Memory B cell (primary cell): Measurements from ENCODE around the gene NR6A1.
A peak's percentile ranks its signal among the peaks of the same experiment; 100 is the strongest.

ENCODE experiments used
- ATAC-seq: fragments of 150-1000 bp; cut with Tn5 transposase; 2 replicates; pipeline ENCODE4 v1.10.0; 2021; ENCODE audit warnings: low read depth, mild to moderate bottlenecking, moderate library complexity
- DNase-seq, 2 donors: peaks; one replicate each; pipeline ENCODE4 v3.0.0; 2022; ENCODE audit warnings: low spot score in 2 of 2
- H3K27ac Mint-ChIP-seq: one replicate; pipeline ENCODE4 v1.8.0; 2022; ENCODE audit warnings: mild to moderate bottlenecking, moderate library complexity, mixed read lengths
- H3K27me3 Mint-ChIP-seq: one replicate; pipeline ENCODE4 v1.8.0; 2022; ENCODE audit warnings: mixed read lengths
- H3K36me3 Mint-ChIP-seq: one replicate; pipeline ENCODE4 v1.8.0; 2022; ENCODE audit warnings: mild to moderate bottlenecking, mixed read lengths
- H3K4me1 Mint-ChIP-seq: one replicate; pipeline ENCODE4 v1.8.0; 2022; ENCODE audit warnings: mixed read lengths
- H3K4me3 Mint-ChIP-seq: one replicate; pipeline ENCODE4 v1.8.0; 2022; ENCODE audit warnings: mild to moderate bottlenecking, moderate library complexity, mixed read lengths
- H3K9me3 Mint-ChIP-seq: one replicate; pipeline ENCODE4 v1.8.0; 2022; ENCODE audit warnings: mixed read lengths

The NR6A1 gene

DNA sequence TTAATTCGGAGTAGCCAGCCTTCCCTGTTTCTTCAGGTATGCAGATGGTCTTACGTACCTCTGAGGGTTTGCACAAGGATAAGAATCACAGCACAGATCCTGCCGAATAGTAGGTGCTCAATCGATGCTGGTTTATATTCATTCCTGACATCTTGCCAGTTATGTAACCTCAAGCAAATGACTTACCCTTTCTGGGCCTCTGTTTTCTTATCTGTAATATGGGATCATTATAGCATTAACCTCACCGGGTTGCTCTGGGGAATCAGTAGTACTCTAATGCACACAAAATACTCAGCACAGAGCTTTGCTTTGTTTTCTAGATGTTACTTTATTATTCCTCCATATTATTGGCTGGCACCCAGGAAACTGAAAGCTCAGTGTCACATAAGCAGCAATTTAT lies 256.2 kb downstream of the NR6A1 start:
- Mint-ChIP-seq H3K4me1 (peaks cover 4% of the 10 kb centered on the region), H3K36me3 (no peaks in the 10 kb centered on the region), H3K27ac (no peak overlapping the region), H3K4me3 (no peak overlapping the region), H3K27me3 (peaks cover 13% of the 10 kb centered on the region), H3K9me3 (no peaks in the 10 kb centered on the region)
- DNase-seq = no peak
- no peak for ATAC-seq

DNA sequence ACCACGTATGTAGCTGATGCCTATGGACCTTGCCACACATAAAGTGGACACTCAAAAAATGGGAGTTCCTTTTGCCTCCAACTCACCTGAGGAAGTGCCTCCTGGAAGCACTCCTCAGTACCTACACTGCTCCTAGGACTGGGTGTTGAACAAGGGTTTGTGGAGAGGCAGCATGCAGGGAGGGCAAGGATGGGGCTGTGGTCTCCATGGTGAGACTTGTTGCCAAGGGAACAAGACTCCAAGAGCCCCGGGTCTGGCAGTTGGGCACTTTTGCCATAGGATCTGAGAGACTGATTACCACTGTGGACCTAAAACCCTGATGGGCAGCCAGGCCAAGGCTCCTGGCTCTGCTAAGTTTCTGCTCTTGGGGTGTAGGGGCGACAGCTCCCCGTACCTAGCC lies 257.0 kb downstream of the NR6A1 start:
- Mint-ChIP-seq H3K9me3 (no peaks in the 10 kb centered on the region), H3K4me1 (peaks cover 4% of the 10 kb centered on the region), H3K4me3 (no peak overlapping the region), H3K36me3 (no peaks in the 10 kb centered on the region), H3K27ac (no peak overlapping the region), H3K27me3 (peaks cover 13% of the 10 kb centered on the region)
- no peak for DNase-seq
- no peak for ATAC-seq

DNA sequence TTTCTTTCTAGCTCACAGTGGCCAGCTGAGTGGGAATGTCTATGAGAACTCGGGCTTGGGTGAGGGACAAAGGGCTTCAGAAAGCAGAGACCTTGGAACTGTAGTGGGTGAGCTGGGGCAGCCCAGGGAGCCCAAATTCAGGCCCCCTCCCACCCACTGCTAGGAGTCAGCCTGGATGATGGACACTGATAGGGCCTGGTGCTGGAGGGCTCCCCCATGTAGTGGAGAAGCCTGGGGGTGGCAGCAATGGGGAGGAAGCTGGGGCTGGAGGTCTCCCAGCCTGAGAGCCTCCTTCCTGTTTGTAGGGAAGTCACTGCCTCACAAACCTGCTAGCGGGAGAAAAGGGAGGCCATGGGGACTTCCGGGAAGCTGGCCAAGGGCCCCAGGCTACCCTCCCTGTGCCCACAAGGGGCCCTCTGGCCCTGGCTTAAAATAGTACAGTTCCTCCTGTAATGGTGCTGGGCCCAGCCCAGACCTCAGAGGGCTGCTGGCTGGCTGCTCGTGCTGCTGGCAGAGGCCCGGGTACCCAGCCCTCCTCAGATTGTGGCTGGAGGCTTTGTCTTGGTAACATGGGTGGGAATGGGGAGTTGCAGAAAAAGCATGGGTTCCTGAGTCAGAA lies 257.6 kb downstream of the NR6A1 start:
- peaks cover 4% of the 10 kb centered on the region for H3K4me1 Mint-ChIP-seq
- DNase-seq (no peak), ATAC-seq (no peak)
- H3K27ac Mint-ChIP-seq = no peak overlapping the region
- H3K9me3 Mint-ChIP-seq = no peaks in the 10 kb centered on the region
- no peaks in the 10 kb centered on the region for H3K36me3 Mint-ChIP-seq
- peaks cover 13% of the 10 kb centered on the region for H3K27me3 Mint-ChIP-seq
- no peak overlapping the region for H3K4me3 Mint-ChIP-seq

DNA sequence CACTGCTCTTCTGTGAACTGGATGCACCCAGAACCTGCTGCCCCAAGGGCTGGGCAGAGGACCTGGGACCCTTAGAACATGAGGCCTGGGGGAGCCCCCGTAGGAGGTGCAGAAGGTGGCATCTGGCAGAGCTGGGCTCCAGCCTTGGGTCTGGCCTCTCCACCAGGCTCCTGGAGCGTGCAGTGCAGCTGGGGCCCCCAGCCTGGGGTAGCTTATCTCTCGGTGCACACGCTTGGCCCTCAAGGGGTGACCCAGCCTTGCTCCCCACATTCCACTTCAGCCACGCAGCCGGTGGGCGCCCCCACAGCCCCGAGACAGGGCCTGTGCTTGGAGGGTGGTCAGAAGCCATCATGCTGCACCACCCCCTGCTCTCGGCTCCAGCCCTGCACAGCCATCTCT lies 258.3 kb downstream of the NR6A1 start:
- Mint-ChIP-seq H3K36me3 (no peaks in the 10 kb centered on the region), H3K9me3 (no peaks in the 10 kb centered on the region), H3K4me3 (no peak overlapping the region), H3K27me3 (peaks cover 13% of the 10 kb centered on the region), H3K27ac (no peak overlapping the region), H3K4me1 (peaks cover 4% of the 10 kb centered on the region)
- DNase-seq (no peak), ATAC-seq (no peak)

DNA sequence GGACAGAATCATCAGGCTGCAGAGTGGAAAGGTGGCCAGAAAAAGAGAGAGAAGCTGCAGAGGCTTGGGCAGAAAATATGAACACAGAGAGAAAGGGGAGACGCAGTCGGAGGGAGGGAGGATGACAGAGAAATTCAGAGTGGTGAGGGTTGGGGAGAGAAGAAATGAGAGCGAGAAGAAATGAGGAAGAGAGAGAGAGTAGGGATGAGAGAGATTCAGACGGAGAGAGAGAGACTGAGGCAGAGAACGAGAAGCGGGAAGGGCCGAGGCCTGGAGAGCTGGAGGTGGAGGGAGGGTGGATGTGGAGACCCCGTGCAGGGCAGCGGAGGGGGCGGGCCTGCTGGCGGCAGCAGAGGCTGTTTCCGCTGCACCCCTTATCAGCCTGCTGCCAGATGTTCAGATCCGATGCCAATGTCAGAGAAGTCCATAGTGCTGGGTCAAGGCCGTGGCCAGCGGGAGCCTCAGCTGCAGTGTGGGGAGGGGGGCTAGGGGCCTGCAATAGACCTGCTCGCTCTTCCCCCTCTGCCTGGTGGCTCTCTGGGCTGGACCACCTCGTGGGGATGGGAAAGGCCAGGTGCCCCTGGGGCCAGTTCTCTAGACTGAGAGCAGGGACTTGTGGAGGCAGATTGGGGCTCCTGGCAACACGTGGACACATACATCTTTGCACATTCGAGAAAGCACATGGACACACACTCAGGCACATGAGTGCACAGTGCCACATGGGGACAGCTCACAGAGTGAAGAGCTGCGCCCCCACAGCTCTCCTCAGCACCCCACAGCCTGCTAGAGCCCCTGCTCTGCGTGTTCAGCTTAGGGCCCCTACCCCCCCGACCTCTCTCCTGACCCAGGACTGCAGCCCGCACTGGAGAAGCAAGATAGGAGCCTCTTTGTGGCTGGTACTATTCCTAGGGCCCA lies 259.0 kb downstream of the NR6A1 start:
- H3K36me3 Mint-ChIP-seq = no peaks in the 10 kb centered on the region
- peaks cover 4% of the 10 kb centered on the region for H3K4me1 Mint-ChIP-seq
- ATAC-seq = no peak
- H3K9me3 Mint-ChIP-seq = no peaks in the 10 kb centered on the region
- no peak overlapping the region for H3K4me3 Mint-ChIP-seq
- peaks cover 13% of the 10 kb centered on the region for H3K27me3 Mint-ChIP-seq
- H3K27ac Mint-ChIP-seq = no peak overlapping the region
- DNase-seq = no peak

DNA sequence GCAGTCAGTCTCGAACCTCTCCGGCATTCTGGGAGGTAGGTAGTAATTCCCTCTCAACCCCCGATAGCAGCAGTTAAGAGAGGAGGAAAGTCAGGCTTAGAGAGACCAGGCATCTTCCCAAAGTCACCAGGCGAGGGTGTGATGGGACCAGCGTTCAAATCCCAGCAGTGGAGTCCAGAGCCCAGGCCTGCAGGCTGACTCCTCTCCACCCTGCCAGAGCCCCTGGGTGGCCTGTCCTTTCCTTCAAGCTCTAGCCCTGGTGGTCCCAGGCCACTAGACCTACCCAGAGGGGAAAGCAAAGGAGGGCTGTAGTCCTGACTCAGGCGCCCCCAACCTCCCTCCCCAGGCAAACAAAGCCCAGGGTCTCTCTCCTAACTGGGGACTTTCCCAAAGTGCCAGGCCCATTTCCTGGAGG lies 259.7 kb downstream of the NR6A1 start:
- Mint-ChIP-seq H3K27ac (no peak overlapping the region), H3K27me3 (peaks cover 17% of the 10 kb centered on the region), H3K9me3 (no peaks in the 10 kb centered on the region), H3K4me1 (peaks cover 4% of the 10 kb centered on the region), H3K4me3 (no peak overlapping the region), H3K36me3 (no peaks in the 10 kb centered on the region)
- DNase-seq (no peak), ATAC-seq (no peak)

DNA sequence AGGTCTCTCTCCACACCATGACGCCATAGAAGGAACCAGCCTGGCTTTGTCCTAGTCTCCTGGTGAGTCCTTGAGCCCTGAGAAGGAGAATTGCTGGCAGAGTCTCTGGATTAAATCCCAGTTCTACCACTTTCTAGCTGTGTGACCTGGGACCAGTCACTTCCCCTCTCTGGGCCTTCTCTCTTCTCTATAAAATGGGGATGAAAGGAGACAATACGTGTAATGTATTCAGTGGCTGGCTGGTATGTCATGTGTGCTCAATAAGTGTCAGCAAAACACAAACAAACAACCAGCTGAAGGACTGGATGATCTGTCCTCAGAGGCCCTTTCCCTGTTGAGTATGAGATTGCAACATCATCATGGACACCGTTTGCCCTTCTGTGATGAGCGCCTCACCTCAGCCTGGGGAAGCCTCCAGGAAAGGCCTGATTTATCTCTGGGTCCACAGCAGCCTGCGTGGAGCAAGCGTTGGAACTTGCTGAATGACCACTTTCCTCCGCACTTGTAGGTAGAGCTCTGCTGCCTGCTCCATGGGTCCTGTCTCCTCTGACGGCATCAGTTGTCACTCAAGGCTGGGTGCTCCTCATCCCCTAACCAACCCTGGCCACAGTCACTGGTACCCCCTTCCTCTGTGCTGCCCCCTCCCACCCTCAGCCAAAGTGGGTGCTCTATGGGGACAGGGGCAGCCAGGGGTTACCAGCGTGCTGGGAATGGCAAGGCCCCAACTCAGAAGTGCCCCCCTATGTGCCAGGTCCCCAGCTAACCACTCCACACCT lies 260.3 kb downstream of the NR6A1 start:
- DNase-seq = no peak
- Mint-ChIP-seq H3K27me3 (peaks cover 17% of the 10 kb centered on the region), H3K36me3 (no peaks in the 10 kb centered on the region), H3K4me1 (peaks cover 4% of the 10 kb centered on the region), H3K4me3 (no peak overlapping the region), H3K27ac (no peak overlapping the region), H3K9me3 (no peaks in the 10 kb centered on the region)
- ATAC-seq = no peak

DNA sequence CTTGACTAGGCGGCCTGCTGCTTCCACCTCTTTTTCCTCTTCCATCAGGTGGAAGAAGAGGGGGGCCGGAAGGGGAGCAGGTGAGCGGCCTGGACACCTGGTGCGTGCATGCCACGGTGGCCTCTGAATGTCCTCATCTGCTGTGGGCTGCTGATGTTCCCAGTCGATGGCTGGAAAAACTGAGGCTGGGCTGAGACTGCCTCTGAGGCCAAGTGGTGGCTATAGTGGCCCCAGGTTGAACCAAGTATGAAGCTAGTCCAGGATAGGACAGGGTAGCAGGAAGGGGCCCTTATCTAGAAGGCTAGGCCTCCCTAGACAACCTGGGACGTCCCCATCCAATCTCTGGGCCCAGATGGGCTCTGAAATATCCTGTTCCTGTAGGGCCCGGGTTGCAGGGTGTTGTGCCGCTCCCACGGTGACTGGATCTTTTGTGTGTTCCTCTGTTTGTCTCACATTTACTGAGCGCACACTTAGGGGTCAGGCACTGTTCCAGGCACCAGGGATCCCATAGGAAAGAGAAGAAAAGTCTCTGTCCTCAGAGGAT lies 263.2 kb downstream of the NR6A1 start:
- peaks cover 4% of the 10 kb centered on the region for H3K36me3 Mint-ChIP-seq
- DNase-seq = no peak
- no peak overlapping the region for H3K4me3 Mint-ChIP-seq
- H3K4me1 Mint-ChIP-seq = peaks cover 8% of the 10 kb centered on the region
- ATAC-seq = no peak
- H3K27ac Mint-ChIP-seq = no peak overlapping the region
- peaks cover 25% of the 10 kb centered on the region for H3K27me3 Mint-ChIP-seq
- no peaks in the 10 kb centered on the region for H3K9me3 Mint-ChIP-seq

DNA sequence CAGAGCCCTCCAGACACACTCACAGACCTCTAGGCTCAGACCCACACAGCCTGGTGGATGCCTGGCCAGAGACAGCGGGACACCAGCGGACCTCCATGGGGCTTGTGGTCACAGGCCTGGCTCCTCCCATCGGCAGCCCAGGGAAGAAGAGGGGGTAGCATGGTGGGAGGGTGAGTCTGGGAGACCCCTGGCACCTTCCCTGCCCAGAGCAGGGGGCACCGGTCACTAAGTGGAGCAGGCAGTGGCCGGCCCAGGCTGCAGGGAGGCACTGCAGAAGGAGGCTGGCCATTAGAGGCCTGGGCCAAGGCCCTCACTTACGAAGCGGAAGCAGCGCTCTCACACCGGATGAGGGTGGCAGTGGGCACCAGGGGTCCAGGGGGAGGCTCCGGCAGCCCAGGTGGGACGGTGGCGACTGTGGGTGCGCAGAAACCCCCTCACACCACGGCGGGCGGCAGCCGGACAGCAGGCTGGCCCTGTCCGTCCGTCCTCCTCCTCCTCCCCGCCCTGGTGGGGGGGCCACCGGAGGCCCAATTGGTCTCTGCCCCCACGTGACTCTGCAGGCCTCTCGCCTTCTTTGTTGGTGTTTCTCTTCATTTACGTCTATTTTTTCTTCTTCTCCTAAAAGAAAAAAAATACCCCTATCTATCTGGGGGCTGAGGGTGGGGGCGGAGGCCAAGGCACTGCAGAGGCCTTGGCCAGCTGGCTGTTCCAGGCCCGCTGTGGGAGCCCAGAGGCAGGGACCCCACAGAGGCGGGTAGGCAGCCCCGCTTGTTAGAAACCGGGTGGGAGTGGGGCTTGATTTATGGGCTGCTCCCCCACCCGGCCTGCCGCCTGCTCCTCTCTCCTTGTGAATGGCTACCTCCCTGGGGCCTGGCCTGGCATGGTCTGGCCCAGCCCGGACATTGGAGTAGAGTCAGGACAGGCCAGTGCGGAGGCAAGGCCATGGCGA lies 263.9 kb downstream of the NR6A1 start, which contains the start of gene NR5A1:
Gene NR5A1 (minus strand): TSS at position 469 of the 949 bp plus-strand sequence. CDS start 4,004 bp downstream, outside the sequence.
- no peak for DNase-seq
- ATAC-seq = no peak
- Mint-ChIP-seq H3K27ac (no peak within 1 kb of the TSS), H3K4me3 (no peak within 1 kb of the TSS), H3K36me3 (peaks cover 4% of the 10 kb centered on the region), H3K4me1 (peaks cover 8% of the 10 kb centered on the region), H3K9me3 (no peaks in the 10 kb centered on the region), H3K27me3 (peaks cover 25% of the 10 kb centered on the region)

DNA sequence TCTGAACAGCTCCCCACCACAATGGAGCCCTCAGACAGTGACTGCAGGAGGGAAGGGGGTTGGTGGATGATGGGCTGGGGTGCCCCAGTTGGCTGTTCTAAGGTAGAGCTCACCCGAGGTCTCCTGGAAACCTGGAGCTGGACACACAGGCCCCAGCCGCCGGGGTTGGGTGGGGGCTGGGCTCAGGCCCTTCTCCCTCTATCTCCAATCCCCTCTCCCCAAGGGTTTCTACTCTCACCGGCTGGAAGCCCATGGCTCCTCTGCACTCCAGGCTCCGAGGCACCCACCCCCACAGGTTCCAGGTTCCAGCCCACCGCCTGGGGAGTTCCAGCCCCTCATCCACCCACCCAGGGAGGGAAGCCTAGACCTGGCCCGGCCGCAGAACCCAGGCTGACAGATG lies 264.7 kb downstream of the NR6A1 start:
- H3K27ac Mint-ChIP-seq = no peak overlapping the region
- peaks cover 21% of the 10 kb centered on the region for H3K27me3 Mint-ChIP-seq
- DNase-seq (no peak), ATAC-seq (no peak)
- H3K4me1 Mint-ChIP-seq = peaks cover 5% of the 10 kb centered on the region
- H3K9me3 Mint-ChIP-seq = no peaks in the 10 kb centered on the region
- H3K4me3 Mint-ChIP-seq = no peak overlapping the region
- H3K36me3 Mint-ChIP-seq = peaks cover 4% of the 10 kb centered on the region

DNA sequence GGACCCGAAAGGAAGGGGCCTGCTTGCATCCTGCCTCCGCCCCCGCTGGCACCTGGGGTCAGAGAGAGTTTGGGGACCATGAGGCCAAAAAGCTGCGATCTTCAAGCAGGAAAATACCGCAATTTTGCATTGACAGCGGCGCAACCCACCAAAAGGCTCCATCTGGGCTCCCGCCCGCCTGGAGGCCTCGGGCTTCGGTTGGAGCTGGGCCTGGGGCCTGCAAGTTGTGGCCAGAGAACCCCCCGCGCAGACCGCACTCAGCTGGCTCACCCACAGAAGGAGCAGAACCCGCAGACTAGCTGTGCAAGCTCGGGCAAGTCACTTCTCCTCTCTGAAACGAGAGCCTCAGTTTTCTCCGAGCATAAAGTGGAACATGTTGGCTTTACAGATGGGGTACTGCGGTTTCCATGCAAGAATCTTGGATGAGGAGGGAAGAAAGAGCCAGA lies 265.2 kb downstream of the NR6A1 start:
- H3K27me3 Mint-ChIP-seq = peaks cover 19% of the 10 kb centered on the region
- H3K27ac Mint-ChIP-seq = no peak overlapping the region
- H3K4me1 Mint-ChIP-seq = peaks cover 5% of the 10 kb centered on the region
- H3K4me3 Mint-ChIP-seq = peak overlapping the region; percentile 41
- DNase-seq = no peak
- H3K9me3 Mint-ChIP-seq = no peaks in the 10 kb centered on the region
- no peak for ATAC-seq
- peaks cover 4% of the 10 kb centered on the region for H3K36me3 Mint-ChIP-seq

DNA sequence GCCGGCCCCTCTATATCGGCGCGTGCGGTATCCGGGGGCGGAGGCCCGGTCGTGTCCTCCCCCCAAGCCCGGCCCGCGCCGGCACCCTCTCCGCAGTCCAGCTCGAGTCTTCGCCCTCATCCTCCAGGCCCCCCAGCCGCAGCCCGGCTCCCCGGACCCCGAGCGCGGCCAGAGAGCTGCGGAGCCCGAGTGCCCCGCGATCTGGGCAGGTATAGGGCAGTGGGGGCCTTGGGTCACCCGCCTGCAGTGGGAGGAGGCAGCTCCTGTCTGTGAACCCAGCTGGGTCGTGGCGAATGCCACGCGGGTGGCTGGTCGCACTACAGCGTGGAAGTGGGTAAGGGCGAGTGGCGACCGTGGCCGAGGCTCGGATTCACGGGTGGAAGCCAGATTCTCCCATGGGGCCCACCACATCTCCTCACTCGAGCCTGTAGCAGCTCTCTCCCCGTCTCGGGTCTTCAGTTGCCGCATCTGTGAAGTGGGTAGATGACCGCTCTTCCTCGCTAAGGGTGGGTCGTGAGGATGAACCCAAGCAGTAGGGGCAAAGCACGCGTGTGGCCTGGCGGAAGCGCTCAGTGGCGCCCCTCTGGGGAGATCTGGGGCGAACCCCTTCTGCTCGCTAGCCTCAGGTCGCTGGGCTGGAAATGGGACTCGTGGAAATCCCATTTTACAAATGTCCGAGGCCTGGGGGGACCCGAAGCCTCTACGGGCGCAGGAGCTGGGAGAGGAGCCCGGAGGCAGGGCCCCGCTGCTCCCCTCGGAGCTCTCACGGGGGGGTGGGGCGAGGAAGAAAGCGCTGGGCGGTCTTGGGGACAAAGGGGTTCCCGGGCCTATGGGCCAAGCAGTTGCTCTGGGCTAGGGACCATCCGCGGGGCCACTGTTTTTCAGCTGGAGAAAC lies 265.9 kb downstream of the NR6A1 start:
- Mint-ChIP-seq H3K27me3 (peaks cover 19% of the 10 kb centered on the region), H3K4me3 (peak overlapping the region; percentile 43), H3K27ac (no peak overlapping the region), H3K4me1 (peaks cover 5% of the 10 kb centered on the region), H3K36me3 (peaks cover 4% of the 10 kb centered on the region), H3K9me3 (no peaks in the 10 kb centered on the region)
- no peak for DNase-seq
- ATAC-seq = no peak
